Neural crest cell (in vitro differentiated cells): ENCODE measurements around the gene C16orf46. TPM values are rescaled to one million over a fixed set of nuclear protein-coding genes. Genes with fewer than 3 reads are reported as not detected.

Source experiments
- DNase-seq: peaks from one replicate; pipeline ENCODE4 v3.0.0; 2021; ENCODE audit warnings: low read depth, mixed read lengths, low spot score
- H3K27ac Mint-ChIP-seq: one replicate; pipeline ENCODE4 v1.8.0; 2021; ENCODE audit warnings: mild to moderate bottlenecking, mixed read lengths; ENCODE audit not compliant: unreplicated experiment
- H3K27me3 Mint-ChIP-seq: 2 replicates; pipeline ENCODE4 v1.8.0; 2021; ENCODE audit warnings: low read depth, mild to moderate bottlenecking, mixed read lengths
- H3K36me3 Mint-ChIP-seq: 2 replicates; pipeline ENCODE4 v1.8.0; 2021; ENCODE audit warnings: low read depth, mild to moderate bottlenecking, mixed read lengths
- H3K4me1 Mint-ChIP-seq: 2 replicates; pipeline ENCODE4 v1.8.0; 2021; ENCODE audit warnings: mixed read lengths
- H3K4me3 Mint-ChIP-seq: one replicate; pipeline ENCODE4 v1.8.0; 2021; ENCODE audit warnings: mild to moderate bottlenecking, mixed read lengths
- H3K9me3 Mint-ChIP-seq: 2 replicates; pipeline ENCODE4 v1.8.0; 2021; ENCODE audit warnings: mixed read lengths
- CTCF ChIP-seq: fragments of 200-600 bp; sonication (generic); conservative IDR thresholded peaks from 2 replicates; pipeline ENCODE4 v1.5.0; 2021; ENCODE audit warnings: antibody characterized with exemption, mild to moderate bottlenecking
- total RNA-seq: library from RNA; stranded (reverse); gene quantifications from 2 replicates; pipeline ENCODE4 v1.2.1, GENCODE V29; 2021

C16orf46 gene
- total RNA-seq, 1 donor from 2014 or later: 2.1 TPM

- Mint-ChIP-seq H3K4me3 (peak overlapping the region; percentile 87), H3K4me1 (peaks cover 24% of the 10 kb centered on the region), H3K9me3 (peaks cover 3% of the 10 kb centered on the region), H3K27me3 (no peaks in the 10 kb centered on the region), H3K27ac (no peak overlapping the region), H3K36me3 (peaks cover 2% of the 10 kb centered on the region)
- TF ChIP-seq CTCF: no peak
- DNase-seq: no peak
These were observed 17.8 kb upstream of the C16orf46 start for GRCh38 chr16:81094771-81095251.

- Mint-ChIP-seq H3K4me1 (peaks cover 8% of the 10 kb centered on the region), H3K27ac (no peak overlapping the region)
- no peak for TF ChIP-seq CTCF
These were observed 11.8 kb upstream of the C16orf46 start for GRCh38 chr16:81088836-81089235.

GRCh38 chr16:81081014-81081413 is 4.0 kb upstream of the C16orf46 start:
- DNase-seq: no peak
- no peak overlapping the region for H3K4me3 Mint-ChIP-seq
- H3K27ac Mint-ChIP-seq: no peak overlapping the region
- no peaks in the 10 kb centered on the region for H3K9me3 Mint-ChIP-seq
- no peak for TF ChIP-seq CTCF
- no peaks in the 10 kb centered on the region for H3K36me3 Mint-ChIP-seq
- peaks cover 4% of the 10 kb centered on the region for H3K4me1 Mint-ChIP-seq
- H3K27me3 Mint-ChIP-seq: no peaks in the 10 kb centered on the region

More at GRCh38 chr16:81088836-81089235, 11.8 kb upstream of the C16orf46 start:
- no peaks in the 10 kb centered on the region for H3K27me3 Mint-ChIP-seq
- H3K4me3 Mint-ChIP-seq: no peak overlapping the region
- no peaks in the 10 kb centered on the region for H3K9me3 Mint-ChIP-seq
- no peak for DNase-seq
- peaks cover 6% of the 10 kb centered on the region for H3K36me3 Mint-ChIP-seq

- no peaks in the 10 kb centered on the region for H3K36me3 Mint-ChIP-seq
- H3K27ac Mint-ChIP-seq: no peak overlapping the region
- H3K4me1 Mint-ChIP-seq: peaks cover 4% of the 10 kb centered on the region
- no peak for DNase-seq
- peak overlapping the region; percentile 23 for H3K4me3 Mint-ChIP-seq
- H3K9me3 Mint-ChIP-seq: no peaks in the 10 kb centered on the region
- TF ChIP-seq CTCF: no peak
- no peaks in the 10 kb centered on the region for H3K27me3 Mint-ChIP-seq
These were observed 3.2 kb upstream of the C16orf46 start for GRCh38 chr16:81080233-81080632.

GRCh38 chr16:81076566-81077075 is 417 bp downstream of the C16orf46 start:
- Mint-ChIP-seq H3K4me1 (peaks cover 8% of the 10 kb centered on the region), H3K4me3 (no peak overlapping the region), H3K36me3 (no peaks in the 10 kb centered on the region), H3K27me3 (no peaks in the 10 kb centered on the region), H3K9me3 (no peaks in the 10 kb centered on the region), H3K27ac (no peak overlapping the region)
- peak; percentile 85 for DNase-seq
- no peak for TF ChIP-seq CTCF
